D721Med (cell line): Measurements from ENCODE around the gene OR11A1.
"Not testable (repeated sequence)": the region's sequence is repeated elsewhere in the genome, so short reads cannot be mapped to it uniquely, and the experiment has no call there.

ENCODE experiments used
- DNase-seq: peaks from one replicate; pipeline ENCODE4 v3.0.0; 2011; ENCODE audit warnings: low spot score; ENCODE audit not compliant: insufficient read length
- FAIRE-seq: peaks from 2 replicates; lab custom pipeline; 2011; peaks lifted over from hg19 to GRCh38; lab: Jason Lieb, UNC
- CTCF ChIP-seq: IDR thresholded peaks from 2 replicates; pipeline ENCODE4 v1.5.1; 2012; ENCODE audit warnings: mild to moderate bottlenecking, control low read depth; ENCODE audit not compliant: insufficient read depth; ENCODE audit errors: missing control alignments

Gene OR11A1

GRCh38 chr6:29442719-29443118 lies 14.2 kb downstream of the OR11A1 start:
- TF ChIP-seq CTCF, result no peak
- no peak for DNase-seq
- FAIRE-seq, result no peak

GRCh38 chr6:29439006-29439405 lies 17.9 kb downstream of the OR11A1 start, which contains the start of gene OR10C1:
OR10C1 (plus strand) TSS chr6:29439306; CDS start chr6:29440016, 710 bp downstream.
- no peak for DNase-seq
- no peak for TF ChIP-seq CTCF
- FAIRE-seq, result no peak

GRCh38 chr6:29436730-29437129 lies 20.1 kb downstream of the OR11A1 start:
- DNase-seq, FAIRE-seq: not testable (repeated sequence)

GRCh38 chr6:29426654-29427053 lies 30.2 kb downstream of the OR11A1 start:
- DNase-seq, result no peak
- TF ChIP-seq CTCF, result no peak
- no peak for FAIRE-seq

GRCh38 chr6:29425075-29425474 lies 31.8 kb downstream of the OR11A1 start:
- FAIRE-seq (no peak), DNase-seq (no peak)
- TF ChIP-seq CTCF, result no peak

GRCh38 chr6:29424575-29424974 lies 32.3 kb downstream of the OR11A1 start:
- no peak for FAIRE-seq

GRCh38 chr6:29424168-29424567 lies 32.7 kb downstream of the OR11A1 start:
- no peak for FAIRE-seq
- TF ChIP-seq CTCF, result no peak
- no peak for DNase-seq

More at GRCh38 chr6:29424575-29424974, 32.3 kb downstream of the OR11A1 start:
- no peak for TF ChIP-seq CTCF
- DNase-seq, result no peak

GRCh38 chr6:29419516-29419915 lies 37.4 kb downstream of the OR11A1 start:
- TF ChIP-seq CTCF, result no peak
- no peak for DNase-seq
- FAIRE-seq, result no peak
